Measurements from ENCODE around the gene ZNF415. TPM values are rescaled to one million over a fixed set of nuclear protein-coding genes. Genes with fewer than 3 reads are reported as not detected.

The ZNF415 gene
- total and polyA plus RNA-seq, 3 experiments from 2014 or later: 0.22 to 1.4 (median 0.66) TPM

- no peaks in the 10 kb centered on the region for H3K9me3 ChIP-seq (ENCODE audit: low read length)
- H3K4me1 ChIP-seq (ENCODE audit: insufficient read depth, low read length): peaks cover 9% of the 10 kb centered on the region
- CTCF ChIA-PET: no interaction called here
- peak overlapping the region; percentile 57 for H3K27ac ChIP-seq (ENCODE audit: low read depth, low read length)
- no peaks in the 10 kb centered on the region for H3K27me3 ChIP-seq (ENCODE audit: insufficient read depth, low read length, poor library complexity, severe bottlenecking)
- H3K36me3 ChIP-seq (ENCODE audit: insufficient read depth, low read length): peaks cover 3% of the 10 kb centered on the region
- Mint-ChIP-seq H3K27me3 (peaks cover 0 to 5% of the 10 kb centered on the region in 2 donors), H3K4me1 (peaks cover 19 to 37% (median 19%) of the 10 kb centered on the region in 3 donors), H3K27ac (peak overlapping the region in 7 of 8 donors; percentile 39 to 95 (median 72)), H3K36me3 (peaks cover 18 to 58% (median 49%) of the 10 kb centered on the region in 3 donors), H3K9me3 (peaks cover 18 to 79% (median 59%) of the 10 kb centered on the region in 5 donors), H3K4me3 (peak overlapping the region; percentile 67 to 94 (median 85))
- peak overlapping the region; percentile 70 for H3K4me3 ChIP-seq (ENCODE audit: low read length)
- POLR2A ChIA-PET: interaction anchor here (0.6 kb wide), 1 partner anchor 53 kb away, joined by 11 read pairs; no protein-coding TSS in a partner anchor
- DNase-seq: no peak
Measured at GRCh38 chr19:53157626-53158025, 24.9 kb upstream of the ZNF415 start.

GRCh38 chr19:53156850-53157249, 24.1 kb upstream of the ZNF415 start:
- peak overlapping the region in 6 of 8 donors; percentile 19 to 90 (median 64) for H3K27ac Mint-ChIP-seq
- CTCF ChIA-PET: no interaction called here

GRCh38 chr19:53147645-53148044, 14.9 kb upstream of the ZNF415 start:
- Histone ChIP-seq H3K4me1 (ENCODE audit: insufficient read depth, low read length) (no peaks in the 10 kb centered on the region), H3K27ac (ENCODE audit: low read depth, low read length) (no peak overlapping the region), H3K9me3 (ENCODE audit: low read length) (peaks cover 32% of the 10 kb centered on the region), H3K27me3 (ENCODE audit: insufficient read depth, low read length, poor library complexity, severe bottlenecking) (no peaks in the 10 kb centered on the region), H3K36me3 (ENCODE audit: insufficient read depth, low read length) (peaks cover 25% of the 10 kb centered on the region), H3K4me3 (ENCODE audit: low read length) (no peak overlapping the region)
- Mint-ChIP-seq H3K27ac (no peak overlapping the region), H3K4me3 (peak overlapping the region in 1 of 7 donors; percentile 26), H3K9me3 (peaks cover 29 to 91% (median 81%) of the 10 kb centered on the region in 5 donors), H3K4me1 (no peaks in the 10 kb centered on the region), H3K36me3 (peaks cover 36 to 83% (median 79%) of the 10 kb centered on the region in 3 donors), H3K27me3 (peaks cover 0 to 1% of the 10 kb centered on the region in 2 donors)
- ChIA-PET POLR2A (no interaction called here), CTCF (no interaction called here)
- DNase-seq: no peak

More at GRCh38 chr19:53156850-53157249, 24.1 kb upstream of the ZNF415 start:
- Histone ChIP-seq H3K4me1 (ENCODE audit: insufficient read depth, low read length) (peaks cover 9% of the 10 kb centered on the region), H3K27ac (ENCODE audit: low read depth, low read length) (no peak overlapping the region), H3K36me3 (ENCODE audit: insufficient read depth, low read length) (peaks cover 3% of the 10 kb centered on the region), H3K9me3 (ENCODE audit: low read length) (no peaks in the 10 kb centered on the region), H3K27me3 (ENCODE audit: insufficient read depth, low read length, poor library complexity, severe bottlenecking) (no peaks in the 10 kb centered on the region), H3K4me3 (ENCODE audit: low read length) (peak overlapping the region; percentile 70)
- POLR2A ChIA-PET: no interaction called here
- peaks cover 19 to 37% (median 19%) of the 10 kb centered on the region in 3 donors for H3K4me1 Mint-ChIP-seq
- peaks cover 18 to 80% (median 58%) of the 10 kb centered on the region in 5 donors for H3K9me3 Mint-ChIP-seq
- DNase-seq: no peak
- H3K27me3 Mint-ChIP-seq: peaks cover 0 to 5% of the 10 kb centered on the region in 2 donors
- H3K36me3 Mint-ChIP-seq: peaks cover 18 to 62% (median 54%) of the 10 kb centered on the region in 3 donors
- peak overlapping the region; percentile 4 to 87 (median 84) for H3K4me3 Mint-ChIP-seq

- Mint-ChIP-seq H3K27me3 (no peaks in the 10 kb centered on the region), H3K4me3 (no peak overlapping the region), H3K27ac (no peak overlapping the region), H3K36me3 (peaks cover 12 to 45% (median 45%) of the 10 kb centered on the region in 3 donors), H3K9me3 (peaks cover 61 to 92% (median 86%) of the 10 kb centered on the region in 5 donors), H3K4me1 (no peaks in the 10 kb centered on the region)
- no peak for DNase-seq
- POLR2A ChIA-PET: no interaction called here
- Histone ChIP-seq H3K4me3 (ENCODE audit: low read length) (no peak overlapping the region), H3K9me3 (ENCODE audit: low read length) (peaks cover 44% of the 10 kb centered on the region), H3K4me1 (ENCODE audit: insufficient read depth, low read length) (no peaks in the 10 kb centered on the region), H3K27me3 (ENCODE audit: insufficient read depth, low read length, poor library complexity, severe bottlenecking) (no peaks in the 10 kb centered on the region), H3K27ac (ENCODE audit: low read depth, low read length) (no peak overlapping the region), H3K36me3 (ENCODE audit: insufficient read depth, low read length) (peaks cover 10% of the 10 kb centered on the region)
- CTCF ChIA-PET: no interaction called here
Measured at GRCh38 chr19:53140351-53140750, 7.6 kb upstream of the ZNF415 start.

GRCh38 chr19:53136432-53136831, 3.7 kb upstream of the ZNF415 start:
- Mint-ChIP-seq H3K4me1 (peaks cover 5 to 8% (median 7%) of the 10 kb centered on the region in 3 donors), H3K36me3 (peaks cover 0 to 27% (median 14%) of the 10 kb centered on the region in 3 donors), H3K27me3 (peaks cover 7% of the 10 kb centered on the region in 2 donors), H3K4me3 (no peak overlapping the region), H3K9me3 (peaks cover 46 to 86% (median 78%) of the 10 kb centered on the region in 5 donors), H3K27ac (no peak overlapping the region)
- CTCF ChIA-PET: no interaction called here
- Histone ChIP-seq H3K4me1 (ENCODE audit: insufficient read depth, low read length) (no peaks in the 10 kb centered on the region), H3K4me3 (ENCODE audit: low read length) (no peak overlapping the region), H3K36me3 (ENCODE audit: insufficient read depth, low read length) (no peaks in the 10 kb centered on the region), H3K27ac (ENCODE audit: low read depth, low read length) (no peak overlapping the region), H3K9me3 (ENCODE audit: low read length) (peaks cover 59% of the 10 kb centered on the region), H3K27me3 (ENCODE audit: insufficient read depth, low read length, poor library complexity, severe bottlenecking) (no peaks in the 10 kb centered on the region)
- POLR2A ChIA-PET: no interaction called here
- no peak for DNase-seq

GRCh38 chr19:53131727-53132126, 983 bp downstream of the ZNF415 start:
- Mint-ChIP-seq H3K36me3 (peaks cover 0 to 40% (median 0%) of the 10 kb centered on the region in 3 donors), H3K4me3 (peak overlapping the region in 6 of 7 donors; percentile 5 to 77 (median 54)), H3K9me3 (peaks cover 25 to 77% (median 59%) of the 10 kb centered on the region in 5 donors), H3K27me3 (peaks cover 20 to 34% of the 10 kb centered on the region in 2 donors), H3K27ac (no peak overlapping the region), H3K4me1 (peaks cover 5 to 9% (median 9%) of the 10 kb centered on the region in 3 donors)
- Histone ChIP-seq H3K27me3 (ENCODE audit: insufficient read depth, low read length, poor library complexity, severe bottlenecking) (no peaks in the 10 kb centered on the region), H3K4me1 (ENCODE audit: insufficient read depth, low read length) (no peaks in the 10 kb centered on the region), H3K9me3 (ENCODE audit: low read length) (peaks cover 27% of the 10 kb centered on the region), H3K36me3 (ENCODE audit: insufficient read depth, low read length) (no peaks in the 10 kb centered on the region), H3K27ac (ENCODE audit: low read depth, low read length) (no peak overlapping the region), H3K4me3 (ENCODE audit: low read length) (no peak overlapping the region)
- no peak for DNase-seq
- POLR2A ChIA-PET: no interaction called here
- CTCF ChIA-PET: no interaction called here

GRCh38 chr19:53131085-53131590, 1.6 kb downstream of the ZNF415 start:
- H3K4me3 Mint-ChIP-seq: peak overlapping the region in 2 of 7 donors; percentile 37 to 77
- H3K36me3 ChIP-seq (ENCODE audit: insufficient read depth, low read length): no peaks in the 10 kb centered on the region
- ChIA-PET POLR2A (no interaction called here), CTCF (no interaction called here)
- no peaks in the 10 kb centered on the region for H3K4me1 ChIP-seq (ENCODE audit: insufficient read depth, low read length)
- no peak overlapping the region for H3K27ac ChIP-seq (ENCODE audit: low read depth, low read length)
- H3K9me3 Mint-ChIP-seq: peaks cover 19 to 71% (median 53%) of the 10 kb centered on the region in 5 donors
- H3K4me1 Mint-ChIP-seq: peaks cover 5 to 9% (median 9%) of the 10 kb centered on the region in 3 donors
- H3K4me3 ChIP-seq (ENCODE audit: low read length): no peak overlapping the region
- peaks cover 0 to 35% (median 0%) of the 10 kb centered on the region in 3 donors for H3K36me3 Mint-ChIP-seq
- H3K27me3 Mint-ChIP-seq: peaks cover 20 to 34% of the 10 kb centered on the region in 2 donors
- H3K9me3 ChIP-seq (ENCODE audit: low read length): peaks cover 27% of the 10 kb centered on the region
- no peak overlapping the region for H3K27ac Mint-ChIP-seq
- DNase-seq: no peak
- H3K27me3 ChIP-seq (ENCODE audit: insufficient read depth, low read length, poor library complexity, severe bottlenecking): no peaks in the 10 kb centered on the region

- peaks cover 0 to 35% (median 0%) of the 10 kb centered on the region in 3 donors for H3K36me3 Mint-ChIP-seq
- DNase-seq: no peak
- Histone ChIP-seq H3K4me1 (ENCODE audit: insufficient read depth, low read length) (no peaks in the 10 kb centered on the region), H3K36me3 (ENCODE audit: insufficient read depth, low read length) (no peaks in the 10 kb centered on the region), H3K27me3 (ENCODE audit: insufficient read depth, low read length, poor library complexity, severe bottlenecking) (no peaks in the 10 kb centered on the region), H3K9me3 (ENCODE audit: low read length) (peaks cover 27% of the 10 kb centered on the region), H3K27ac (ENCODE audit: low read depth, low read length) (no peak overlapping the region), H3K4me3 (ENCODE audit: low read length) (no peak overlapping the region)
- H3K27me3 Mint-ChIP-seq: peaks cover 20 to 34% of the 10 kb centered on the region in 2 donors
- no peak overlapping the region for H3K27ac Mint-ChIP-seq
- ChIA-PET POLR2A (no interaction called here), CTCF (interaction anchor here (0.7 kb wide), 1 partner anchor 612 kb away, joined by 3 read pairs; no protein-coding TSS in a partner anchor)
- H3K9me3 Mint-ChIP-seq: peaks cover 13 to 67% (median 50%) of the 10 kb centered on the region in 5 donors
- peaks cover 5 to 9% (median 9%) of the 10 kb centered on the region in 3 donors for H3K4me1 Mint-ChIP-seq
- no peak overlapping the region for H3K4me3 Mint-ChIP-seq
Measured at GRCh38 chr19:53130506-53130905, 2.2 kb downstream of the ZNF415 start.
